ENCODE measurements around the gene FOXN3. TPM values are rescaled to one million over a fixed set of nuclear protein-coding genes. Genes with fewer than 3 reads are reported as not detected.

FOXN3 gene
- total RNA-seq, 4 donors from 2014 or later: 27.4 to 91.4 (median 39.2) TPM

- Histone ChIP-seq H3K27ac (no peak overlapping the region), H3K4me3 (no peak overlapping the region), H3K4me1 (peaks cover 22 to 93% (median 25%) of the 10 kb centered on the region in 3 donors), H3K27me3 (no peaks in the 10 kb centered on the region), H3K9me3 (no peaks in the 10 kb centered on the region), H3K36me3 (peaks cover 0 to 59% (median 0%) of the 10 kb centered on the region in 3 donors)
- intact Hi-C loops (cut with DNase I): no loop called here
- WGBS, 2 donors: 83 to 98% methylated on average over 5 of the region's 5 CpGs
- no peak for DNase-seq
- no peak for TF ChIP-seq POLR2A (IDR thresholded peaks at IDR 0.05)
- no peak for TF ChIP-seq CTCF (IDR thresholded peaks at IDR 0.05)
Measured at GRCh38 chr14:89405712-89406111, 11.3 kb downstream of the FOXN3 start.

GRCh38 chr14:89402363-89402762 is 14.7 kb downstream of the FOXN3 start:
- Histone ChIP-seq H3K4me1 (peaks cover 7 to 81% (median 10%) of the 10 kb centered on the region in 3 donors), H3K36me3 (peaks cover 0 to 56% (median 0%) of the 10 kb centered on the region in 3 donors), H3K9me3 (no peaks in the 10 kb centered on the region), H3K27me3 (no peaks in the 10 kb centered on the region), H3K27ac (no peak overlapping the region), H3K4me3 (no peak overlapping the region)
- intact Hi-C loops (cut with DNase I): no loop called here
- 74 to 91% methylated on average over 3 of the region's 3 CpGs for whole genome bisulfite sequencing, 2 donors
- DNase-seq: no peak
- TF ChIP-seq CTCF (IDR thresholded peaks at IDR 0.05): no peak
- TF ChIP-seq POLR2A (IDR thresholded peaks at IDR 0.05): no peak

- Histone ChIP-seq H3K4me3 (no peak overlapping the region), H3K9me3 (no peaks in the 10 kb centered on the region), H3K27ac (no peak overlapping the region), H3K4me1 (peaks cover 2 to 75% (median 4%) of the 10 kb centered on the region in 3 donors), H3K36me3 (peaks cover 0 to 56% (median 0%) of the 10 kb centered on the region in 3 donors), H3K27me3 (no peaks in the 10 kb centered on the region)
- intact Hi-C loops (cut with DNase I): no loop called here
- 57 to 66% methylated on average over 4 of the region's 4 CpGs for WGBS, 2 donors
- DNase-seq: no peak
- TF ChIP-seq CTCF (IDR thresholded peaks at IDR 0.05) (no peak), POLR2A (IDR thresholded peaks at IDR 0.05) (no peak)
Measured at GRCh38 chr14:89401761-89402160, 15.3 kb downstream of the FOXN3 start.

GRCh38 chr14:89401241-89401640 is 15.8 kb downstream of the FOXN3 start:
- no peak for DNase-seq
- intact Hi-C loops (cut with DNase I): no loop called here

GRCh38 chr14:89400529-89400928 is 16.5 kb downstream of the FOXN3 start:
- Histone ChIP-seq H3K4me1 (peaks cover 2 to 73% (median 4%) of the 10 kb centered on the region in 3 donors), H3K9me3 (no peaks in the 10 kb centered on the region), H3K36me3 (peaks cover 0 to 48% (median 0%) of the 10 kb centered on the region in 3 donors), H3K4me3 (no peak overlapping the region), H3K27ac (no peak overlapping the region), H3K27me3 (no peaks in the 10 kb centered on the region)
- intact Hi-C loops (cut with DNase I): no loop called here
- 92 to 97% methylated on average over 2 of the region's 2 CpGs for WGBS, 2 donors
- no peak for TF ChIP-seq POLR2A (IDR thresholded peaks at IDR 0.05)
- TF ChIP-seq CTCF (IDR thresholded peaks at IDR 0.05): no peak
- DNase-seq: no peak

More at GRCh38 chr14:89401241-89401640, 15.8 kb downstream of the FOXN3 start:
- H3K27ac ChIP-seq: no peak overlapping the region
- TF ChIP-seq CTCF (IDR thresholded peaks at IDR 0.05) (no peak), POLR2A (IDR thresholded peaks at IDR 0.05) (no peak)
- 91 to 92% methylated on average over 5 of the region's 5 CpGs for WGBS, 2 donors
- no peaks in the 10 kb centered on the region for H3K27me3 ChIP-seq
- peaks cover 2 to 73% (median 4%) of the 10 kb centered on the region in 3 donors for H3K4me1 ChIP-seq
- no peaks in the 10 kb centered on the region for H3K9me3 ChIP-seq
- peaks cover 0 to 55% (median 0%) of the 10 kb centered on the region in 3 donors for H3K36me3 ChIP-seq
- no peak overlapping the region for H3K4me3 ChIP-seq
